Stimulated activated CD4-positive, alpha-beta T cell treated with anti-CD3 and anti-CD28 coated beads, Interleukin-1b, Interleukin-23, amount 100 ng/mL, for 48 hours (primary cell): ENCODE results near the gene ABT1.
"Not testable (repeated sequence)": the region's sequence is repeated elsewhere in the genome, so short reads cannot be mapped to it uniquely, and the experiment has no call there.

Experiments
- DNase-seq: peaks from one replicate; pipeline ENCODE4 v3.0.0-alpha.2; 2020

ABT1 gene

GRCh38 chr6:26596579-26597388 is at the start of gene ABT1:
Gene ABT1 (plus strand): TSS chr6:26596953. CDS start chr6:26596983, 30 bp downstream.
- DNase-seq: peak; percentile 97

- not testable (repeated sequence) for DNase-seq
Observed at GRCh38 chr6:26547363-26547762, 49.4 kb upstream of the ABT1 start.

- DNase-seq: peak; percentile 51
Observed at GRCh38 chr6:26550250-26550993, 46.3 kb upstream of the ABT1 start.

- no peak for DNase-seq
Observed at GRCh38 chr6:26552205-26552604, 44.5 kb upstream of the ABT1 start.

- DNase-seq: no peak
Observed at GRCh38 chr6:26552640-26553188, 44.0 kb upstream of the ABT1 start.

- DNase-seq: peak; percentile 81
Observed at GRCh38 chr6:26553264-26553634, 43.5 kb upstream of the ABT1 start.

- DNase-seq: peak; percentile 84
Observed at GRCh38 chr6:26553635-26554446, 42.9 kb upstream of the ABT1 start.

GRCh38 chr6:26554447-26554696 is 42.4 kb upstream of the ABT1 start:
- no peak for DNase-seq

- DNase-seq: peak; percentile 72
Observed at GRCh38 chr6:26554697-26555504, 41.9 kb upstream of the ABT1 start.

GRCh38 chr6:26555505-26556262 is 41.1 kb upstream of the ABT1 start:
- DNase-seq: no peak

- peak; percentile 64 for DNase-seq
Observed at GRCh38 chr6:26556263-26557070, 40.3 kb upstream of the ABT1 start.

- no peak for DNase-seq
Observed at GRCh38 chr6:26561533-26562466, 35.0 kb upstream of the ABT1 start.

GRCh38 chr6:26563488-26563887 is 33.3 kb upstream of the ABT1 start:
- DNase-seq: no peak

- DNase-seq: peak; percentile 96
Observed at GRCh38 chr6:26568601-26569432, 27.9 kb upstream of the ABT1 start.

GRCh38 chr6:26569433-26569764 is 27.4 kb upstream of the ABT1 start:
- no peak for DNase-seq

GRCh38 chr6:26570027-26570809 is 26.5 kb upstream of the ABT1 start:
- DNase-seq: no peak

GRCh38 chr6:26571592-26572296 is 25.0 kb upstream of the ABT1 start:
- peak; percentile 69 for DNase-seq
